ENCODE measurements around the gene ISCA2.

ISCA2 gene

DNA sequence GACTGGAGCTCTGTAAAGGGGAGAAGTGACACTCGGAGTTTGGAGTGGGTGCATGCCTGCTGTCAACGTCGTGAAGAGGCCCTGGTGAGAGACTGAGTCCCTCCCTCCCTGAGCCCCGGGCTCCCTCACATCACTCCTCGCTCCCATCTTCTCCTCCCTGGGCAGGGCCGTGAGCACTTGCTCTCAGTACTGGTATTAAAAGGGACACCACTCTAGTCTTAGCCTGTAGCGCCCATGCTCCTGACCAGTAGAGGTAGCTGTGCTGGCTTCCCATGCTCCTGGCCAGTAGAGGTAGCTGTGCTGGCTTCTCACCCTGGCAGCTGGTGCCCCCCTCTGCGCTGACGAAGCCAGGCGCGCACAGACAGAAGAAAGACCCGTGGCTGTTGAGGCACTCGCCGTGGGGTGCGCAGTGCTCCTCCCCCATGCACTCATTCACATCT lies 14.7 kb downstream of the ISCA2 start:
- DNase-seq (ENCODE audit: low read depth in 2 of 2), result no peak

DNA sequence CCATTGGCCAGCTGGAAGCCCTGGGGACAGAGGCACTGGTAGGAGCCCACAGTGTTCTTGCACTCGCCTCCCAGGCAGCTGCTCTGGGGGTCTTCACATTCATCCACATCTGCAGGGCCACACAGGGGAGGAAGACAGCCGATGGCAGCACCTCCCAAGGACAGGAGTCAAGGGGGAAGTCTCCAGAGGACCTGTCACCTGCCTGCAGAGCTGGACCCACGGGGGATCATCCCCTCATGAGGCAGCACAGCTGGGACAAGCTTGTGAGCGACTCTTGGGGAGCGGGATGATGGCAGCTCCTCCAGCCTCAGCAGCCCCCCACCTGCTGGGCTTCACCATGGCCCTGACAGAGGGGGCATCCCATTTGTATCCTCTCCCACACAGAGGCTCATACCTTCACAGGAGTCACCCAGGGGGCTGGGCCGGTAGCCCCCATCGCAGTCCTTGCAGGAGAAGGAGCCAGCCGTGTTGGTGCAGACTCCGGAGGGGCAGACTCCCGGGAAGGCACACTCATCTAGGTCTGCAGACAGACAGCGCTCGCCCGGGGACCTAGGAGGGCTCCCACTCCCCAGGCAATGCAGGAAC lies 15.4 kb downstream of the ISCA2 start:
- DNase-seq (ENCODE audit: low read depth in 2 of 2), result no peak

DNA sequence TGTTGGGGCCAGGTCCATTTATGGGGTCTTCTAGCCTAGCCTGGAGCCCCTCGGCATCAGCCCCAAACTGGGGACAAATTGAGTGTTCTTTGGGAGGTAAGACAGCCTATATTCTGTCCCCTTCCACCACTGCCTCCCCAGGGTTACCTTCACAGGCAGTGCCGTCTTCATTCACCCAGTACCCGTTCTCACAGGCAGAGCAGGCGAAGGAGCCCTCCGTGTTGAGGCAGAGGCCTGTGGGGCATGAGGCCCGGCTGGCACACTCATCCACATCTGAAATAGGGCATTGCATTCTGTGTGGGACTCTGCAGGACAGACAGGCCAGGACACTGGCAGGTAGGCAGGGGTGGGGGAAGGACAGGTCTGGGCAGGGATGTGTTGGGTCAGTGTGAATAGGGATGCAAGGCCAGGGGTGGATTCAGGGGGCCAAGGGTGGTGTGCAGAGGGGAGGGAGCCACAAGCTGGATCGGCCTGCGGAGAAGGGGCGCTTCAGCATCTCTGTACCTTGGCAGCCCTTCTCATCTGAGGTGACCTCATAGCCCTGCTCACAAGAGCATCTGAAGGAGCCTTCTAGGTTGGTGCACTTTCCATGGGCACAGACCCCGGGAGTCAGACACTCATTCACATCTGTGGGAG lies 16.1 kb downstream of the ISCA2 start:
- no peak for DNase-seq (ENCODE audit: low read depth in 2 of 2)

DNA sequence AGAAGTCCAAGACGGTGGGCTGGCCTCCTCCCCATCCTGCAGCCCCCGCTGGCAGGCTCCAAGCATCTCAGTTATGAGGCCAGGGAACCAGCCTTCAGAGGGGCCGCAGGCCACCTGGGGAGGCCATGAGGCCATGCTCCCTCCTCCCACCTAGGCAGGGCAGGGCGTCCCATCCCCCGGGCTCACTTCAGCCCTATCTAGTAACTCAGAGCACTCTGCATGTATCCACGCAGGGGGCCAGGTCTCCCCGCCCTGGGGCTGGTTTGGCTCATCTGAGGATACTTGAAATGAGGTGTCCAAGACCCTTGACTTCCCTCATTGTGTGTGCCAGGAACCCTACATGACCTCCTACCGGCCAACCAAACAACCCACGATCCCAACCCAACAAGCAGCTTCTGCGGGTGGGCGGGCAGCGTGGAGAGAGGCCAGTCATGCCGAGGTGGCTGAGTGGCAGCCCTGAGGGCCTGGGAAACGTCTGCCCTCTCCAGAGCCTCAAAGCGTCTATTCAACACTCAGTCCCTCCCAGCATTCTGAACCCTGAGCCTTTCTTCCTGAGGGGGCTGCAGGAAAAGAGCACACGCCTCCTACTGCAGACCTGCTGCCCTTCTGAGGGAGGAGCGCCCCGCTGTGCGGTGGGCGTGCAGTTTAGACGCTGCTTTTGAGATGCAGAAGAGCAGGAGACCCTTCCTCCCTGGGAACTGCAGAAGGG lies 16.8 kb downstream of the ISCA2 start:
- DNase-seq (ENCODE audit: low read depth in 2 of 2), result no peak

DNA sequence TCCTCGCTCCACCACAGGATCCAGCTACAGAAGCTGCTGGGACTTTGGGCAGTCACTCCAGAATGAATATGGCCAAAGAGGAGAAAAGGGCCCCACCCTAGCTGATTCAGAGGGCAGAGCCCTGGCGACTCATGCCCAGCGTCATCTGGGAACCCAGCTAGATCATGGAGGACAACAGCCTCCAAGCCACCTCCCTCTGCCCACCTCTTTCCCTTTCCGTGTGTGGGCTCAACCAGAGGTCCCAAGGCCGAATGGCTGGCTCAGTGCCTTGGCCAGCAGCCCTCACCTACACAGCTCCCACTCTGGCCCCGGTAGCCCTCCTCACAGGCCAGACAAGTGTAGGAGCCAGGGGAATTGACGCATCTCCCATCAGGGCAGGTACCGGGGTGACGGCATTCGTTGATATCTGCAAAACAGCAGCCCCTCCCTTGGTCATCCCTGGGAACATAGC lies 17.4 kb downstream of the ISCA2 start:
- DNase-seq (ENCODE audit: low read depth in 2 of 2), result no peak

DNA sequence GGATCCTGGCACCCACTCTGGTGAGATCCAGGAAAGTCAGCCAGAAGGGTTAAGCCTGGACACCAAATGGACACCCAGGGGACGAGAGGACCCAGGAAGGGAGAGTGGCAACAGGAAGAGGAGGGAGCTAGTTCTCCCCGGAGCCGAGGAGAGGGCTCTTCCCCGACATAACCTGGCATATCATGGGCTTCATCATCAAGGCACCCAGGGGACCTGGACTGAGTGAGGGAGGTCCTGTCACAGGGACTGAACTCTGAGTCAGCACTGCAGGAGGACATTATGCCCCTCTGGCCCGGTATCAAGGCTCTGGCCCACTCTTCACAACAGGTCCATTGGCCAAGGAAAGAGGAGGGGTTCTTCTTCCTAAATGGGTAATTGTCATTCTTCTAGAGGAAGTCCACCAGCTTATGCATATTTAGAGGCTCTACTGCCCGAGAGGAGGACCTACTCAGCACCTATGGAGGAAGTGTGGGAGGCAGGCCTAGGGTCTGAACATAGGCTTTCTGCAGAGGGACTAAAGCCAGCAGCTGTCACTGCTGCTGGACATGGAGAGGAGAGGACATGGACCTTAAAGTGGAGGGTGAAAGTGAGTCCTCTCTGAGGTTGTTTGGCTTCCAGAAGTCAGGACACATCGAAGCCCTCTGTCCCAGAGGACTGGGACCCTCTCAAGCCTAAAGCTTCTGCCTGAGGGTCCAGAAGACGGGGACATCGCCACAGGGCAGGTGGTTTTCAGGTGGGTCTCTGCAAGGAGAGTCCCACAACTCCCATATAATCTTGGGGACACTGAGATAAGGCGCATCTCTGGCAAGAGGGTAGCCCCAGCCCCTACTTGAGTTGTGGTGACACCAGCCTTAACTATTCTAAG lies 18.6 kb downstream of the ISCA2 start:
- no peak for DNase-seq (ENCODE audit: low read depth in 2 of 2)

DNA sequence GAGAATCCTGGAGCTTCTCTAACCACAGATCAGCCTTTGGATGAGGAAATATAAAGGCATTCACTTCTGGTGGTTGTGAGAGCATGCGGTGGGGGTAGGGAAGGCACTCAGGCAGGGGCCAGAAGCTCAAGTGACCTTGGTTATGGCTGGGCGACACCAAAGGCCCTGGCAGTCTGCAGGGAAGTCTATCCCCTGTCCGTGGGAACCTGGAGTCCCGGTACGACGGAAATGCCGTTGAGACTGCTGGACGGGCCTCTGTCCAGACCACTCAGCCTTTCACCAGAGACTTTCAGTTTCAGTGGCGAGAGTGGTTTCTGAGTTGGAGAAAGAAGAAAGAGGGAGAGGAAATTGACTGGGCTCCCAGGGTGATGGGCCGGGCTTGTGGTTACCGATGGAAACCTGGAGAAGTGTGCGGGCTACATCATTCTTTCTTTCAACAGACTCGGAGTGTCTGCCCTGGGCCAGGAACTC lies 20.9 kb downstream of the ISCA2 start:
- no peak for DNase-seq (ENCODE audit: low read depth in 2 of 2)

DNA sequence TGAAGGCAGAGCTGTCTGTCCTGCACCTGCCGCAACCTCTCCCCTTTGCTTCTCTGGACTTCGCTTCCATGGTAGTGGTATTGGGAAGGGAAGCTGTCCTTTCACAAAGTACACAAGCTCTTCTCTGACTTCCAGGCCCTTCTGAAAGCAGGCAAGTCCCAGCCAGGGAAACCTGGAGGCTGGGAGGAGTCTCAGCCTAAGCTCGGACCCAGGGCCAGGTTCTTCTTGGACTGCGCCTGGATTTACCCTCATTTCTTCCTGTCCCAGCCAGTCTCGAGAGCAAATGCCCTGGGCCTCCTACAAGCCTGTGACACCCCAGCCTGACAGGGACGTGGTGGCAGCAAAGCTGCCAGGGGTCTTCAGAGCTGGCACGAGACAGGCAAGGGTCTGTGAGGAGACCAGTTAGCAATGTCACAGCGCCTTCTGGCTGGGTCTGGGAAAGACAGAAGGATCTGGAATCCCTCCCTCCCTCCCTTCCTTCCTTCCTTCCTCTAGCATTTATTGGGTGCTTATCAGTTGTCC lies 22.4 kb downstream of the ISCA2 start:
- DNase-seq (ENCODE audit: low read depth in 2 of 2), result no peak

DNA sequence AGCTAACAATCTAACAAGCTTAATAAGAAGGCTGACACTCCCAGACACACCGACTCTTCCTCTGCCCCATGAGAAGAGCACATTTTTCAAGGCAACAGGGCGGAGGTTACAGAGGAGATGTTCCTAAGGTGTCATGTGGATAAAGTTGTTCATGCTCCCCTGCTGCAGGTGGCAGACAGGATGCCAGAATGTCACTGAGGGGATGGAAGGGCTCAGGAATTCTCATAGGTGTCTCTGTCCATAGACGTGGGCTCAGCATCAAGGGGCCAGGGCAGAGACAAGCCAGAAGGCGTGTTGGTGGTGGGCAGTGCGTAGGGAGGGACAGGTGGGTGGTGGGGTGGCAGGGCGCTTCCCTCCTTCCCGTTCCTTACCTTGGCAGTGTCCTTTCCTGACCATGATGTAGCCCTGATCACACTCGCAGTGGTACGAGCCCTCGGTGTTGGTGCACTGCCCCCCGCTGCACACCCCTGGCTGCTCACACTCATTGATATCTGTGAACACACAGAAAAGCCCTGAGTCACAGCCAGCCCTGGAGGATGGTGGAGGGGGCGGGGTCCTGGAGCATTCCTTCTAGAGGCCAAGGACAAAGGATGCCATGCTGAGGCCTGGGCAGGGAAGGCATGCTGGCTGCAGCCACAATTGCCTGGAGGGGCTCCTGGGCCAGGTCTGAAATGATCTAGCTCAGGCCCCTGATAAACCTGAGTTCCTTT lies 23.0 kb downstream of the ISCA2 start:
- DNase-seq (ENCODE audit: low read depth in 2 of 2), result no peak

DNA sequence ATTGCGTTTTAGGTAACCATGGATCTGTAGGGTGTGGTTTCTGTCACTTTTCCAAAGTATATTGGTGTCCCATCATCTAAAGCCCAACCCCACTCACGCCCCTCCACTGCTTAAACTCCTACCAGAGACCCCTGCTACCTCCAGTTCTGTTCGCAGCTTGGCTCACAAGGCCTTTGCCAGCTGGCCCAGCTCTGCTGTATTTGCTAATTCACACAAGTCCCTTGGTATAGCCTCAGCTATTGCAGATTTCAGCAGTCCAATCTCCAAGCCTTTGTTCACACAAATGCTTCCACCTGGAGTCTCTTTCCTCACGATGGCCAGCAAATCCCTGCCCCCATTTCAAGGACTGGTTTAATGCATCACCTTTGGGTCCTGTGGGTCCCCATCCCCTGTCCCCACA lies 24.2 kb downstream of the ISCA2 start:
- no peak for DNase-seq (ENCODE audit: low read depth in 2 of 2)

DNA sequence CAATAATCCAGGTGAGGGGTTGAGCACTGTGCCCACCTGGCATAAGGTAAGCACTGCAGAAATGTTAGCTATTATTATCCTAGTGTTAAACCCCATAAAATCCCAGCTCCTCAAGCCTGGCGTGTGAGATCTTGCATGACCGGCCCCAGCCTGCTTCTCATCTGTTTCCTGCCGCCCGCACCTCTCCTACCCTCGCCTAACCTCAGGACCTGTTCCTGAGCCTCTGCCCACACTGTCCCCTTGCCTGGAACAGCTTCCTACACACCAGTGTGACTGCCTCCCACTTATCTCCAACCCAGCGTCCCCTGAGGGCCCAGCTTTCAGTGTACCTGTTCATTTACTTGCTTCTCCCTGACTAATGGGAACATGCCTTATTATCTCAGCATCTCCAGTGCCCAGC lies 24.7 kb downstream of the ISCA2 start:
- DNase-seq (ENCODE audit: low read depth in 2 of 2), result no peak

DNA sequence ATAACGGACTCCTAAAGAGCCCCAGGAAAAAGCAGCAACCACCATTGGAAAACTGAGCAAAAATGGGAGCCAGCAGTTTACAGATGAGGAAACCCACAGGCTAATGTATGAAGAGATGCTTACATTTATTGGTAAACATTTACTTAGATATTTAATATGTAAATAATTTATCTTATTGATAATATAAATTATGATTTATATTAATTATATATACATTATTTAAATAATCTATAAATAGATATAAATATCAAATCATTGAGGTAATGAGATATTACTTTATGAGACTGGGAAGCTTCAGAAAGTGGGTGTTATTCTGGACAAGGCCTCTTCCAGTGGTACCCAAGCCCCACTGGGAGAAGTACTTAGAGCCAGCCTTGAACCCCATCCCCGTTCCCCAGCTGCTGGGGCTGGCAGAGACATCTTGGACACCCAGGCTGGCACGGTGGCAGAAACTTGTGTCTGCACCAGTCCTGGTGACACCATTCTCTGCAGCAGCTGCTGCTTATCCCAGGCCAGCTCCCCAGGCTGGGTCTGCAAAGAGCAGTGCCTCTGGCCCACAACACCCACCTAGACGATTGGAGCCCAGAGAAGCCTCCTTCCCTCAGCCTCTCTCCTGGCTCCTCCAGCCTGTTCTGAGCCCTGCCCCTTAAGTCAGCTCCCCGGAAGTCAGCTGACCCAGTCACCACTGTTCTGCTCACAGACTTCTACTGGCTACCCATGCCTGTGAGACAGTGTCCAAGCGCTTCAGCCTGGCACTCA lies 25.9 kb downstream of the ISCA2 start:
- no peak for DNase-seq (ENCODE audit: low read depth in 2 of 2)

DNA sequence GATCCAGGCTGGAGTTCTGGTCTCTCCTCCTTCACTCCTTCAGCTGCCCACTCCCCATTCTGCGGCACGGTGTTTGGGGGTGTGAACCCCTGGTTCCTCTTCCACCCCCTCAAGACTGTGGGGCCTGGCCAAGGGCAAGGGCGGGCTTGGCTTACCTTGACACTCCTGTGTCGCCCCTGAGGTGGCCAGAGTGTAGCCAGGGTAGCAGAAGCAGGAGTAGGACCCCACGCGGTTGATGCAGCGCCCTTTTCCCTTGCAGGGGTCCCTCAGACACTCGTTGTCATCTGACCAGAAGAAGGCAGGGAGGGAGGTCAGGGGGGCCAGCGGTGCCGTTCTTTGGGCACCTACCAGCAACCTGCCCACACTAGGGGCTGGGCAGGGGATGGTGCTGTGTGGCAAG lies 28.2 kb downstream of the ISCA2 start:
- DNase-seq (ENCODE audit: low read depth in 2 of 2), result no peak

DNA sequence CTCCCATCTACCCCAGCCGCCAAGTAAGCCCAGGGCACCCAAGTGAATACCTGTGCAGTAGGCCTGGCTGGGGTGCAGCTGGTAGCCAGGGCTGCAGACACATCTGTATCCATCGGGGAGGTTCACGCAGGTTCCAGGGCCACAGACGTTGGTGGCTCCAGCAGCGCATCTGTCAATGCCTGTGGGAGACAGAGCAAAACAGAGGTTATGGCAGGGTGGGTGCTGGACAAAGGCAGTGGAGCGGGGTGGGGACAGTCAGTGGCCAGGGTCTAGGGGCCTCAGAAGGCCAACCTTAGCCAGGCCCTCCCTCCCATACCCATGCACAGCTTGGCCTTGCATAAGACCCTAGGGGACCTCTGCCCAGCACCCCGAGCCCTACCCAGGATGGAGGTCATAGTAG lies 29.2 kb downstream of the ISCA2 start:
- no peak for DNase-seq (ENCODE audit: low read depth in 2 of 2)

DNA sequence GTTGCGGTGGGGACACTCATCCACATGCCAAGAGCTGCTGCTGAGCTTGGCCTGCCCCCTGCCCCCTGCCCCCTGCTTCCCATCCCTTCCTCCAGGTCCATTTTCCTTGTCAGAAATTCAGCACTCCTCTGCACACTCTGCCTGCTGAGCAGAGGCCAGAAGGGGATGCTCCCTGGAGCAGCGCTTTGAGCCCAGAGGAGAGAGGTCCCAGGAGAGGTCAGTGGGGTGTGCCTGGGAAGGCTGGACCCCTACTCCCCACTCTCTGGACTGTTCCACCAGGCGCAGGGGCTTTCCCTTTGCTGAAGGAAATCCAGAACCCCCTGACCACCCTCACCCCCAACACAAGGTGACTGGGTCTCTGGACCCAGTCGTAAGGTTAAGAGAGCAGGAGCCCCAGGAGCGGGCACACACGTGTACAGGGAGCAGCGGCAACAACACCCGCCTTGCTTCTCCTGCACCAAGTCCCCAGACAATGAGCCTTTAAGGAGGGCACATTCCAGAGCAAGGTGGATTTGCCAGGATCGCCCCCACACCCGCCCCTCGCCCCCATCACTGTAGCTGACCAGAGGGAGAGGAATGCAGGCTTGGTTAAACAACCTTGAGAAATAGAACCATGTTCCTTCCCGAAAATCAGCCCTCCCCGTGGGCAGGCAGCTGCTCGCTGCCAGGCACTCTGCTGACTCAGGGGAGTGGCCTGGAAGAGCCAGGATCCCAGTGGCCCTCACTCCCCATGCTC lies 30.7 kb downstream of the ISCA2 start:
- no peak for DNase-seq (ENCODE audit: low read depth in 2 of 2)

DNA sequence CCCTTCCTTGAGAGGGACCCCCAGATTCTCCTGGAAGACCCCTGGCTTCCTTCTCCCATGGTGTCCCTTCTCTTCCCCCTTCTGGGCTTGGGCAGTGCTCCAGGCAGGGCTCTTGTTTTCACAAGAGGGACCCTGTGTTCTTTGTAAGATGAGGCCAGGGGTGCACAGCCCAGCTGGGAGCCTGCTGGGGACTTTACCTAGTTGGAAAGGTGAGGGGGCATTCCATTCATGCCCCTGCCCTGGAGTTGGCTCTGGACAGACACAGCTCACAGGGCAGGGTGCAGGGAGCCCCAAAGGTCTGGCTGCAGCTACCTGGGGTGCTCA lies 31.2 kb downstream of the ISCA2 start:
- no peak for DNase-seq (ENCODE audit: low read depth in 2 of 2)

DNA sequence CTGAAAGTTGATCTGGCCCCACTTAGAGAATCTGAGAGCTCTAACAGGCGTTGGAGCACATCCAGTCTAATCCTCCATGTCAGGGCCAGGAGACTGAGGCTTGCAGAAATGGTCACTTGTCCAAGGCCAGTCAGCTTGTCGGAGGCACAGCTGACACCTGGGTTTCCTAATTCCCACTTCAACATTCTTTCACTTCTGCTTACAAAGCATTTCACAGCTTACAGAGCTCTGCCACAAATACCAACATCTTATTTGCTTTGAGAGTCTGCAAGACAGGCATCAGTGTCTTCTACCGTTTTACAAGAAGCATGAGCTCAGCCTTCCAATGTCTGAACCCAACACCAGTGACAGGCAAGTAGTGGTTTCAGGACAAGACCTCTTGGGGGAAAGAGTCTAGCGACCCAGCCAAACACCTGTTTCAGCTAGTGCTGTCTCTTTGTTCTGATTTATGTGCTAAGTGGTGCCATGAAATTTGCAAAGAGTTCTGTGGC lies 31.8 kb downstream of the ISCA2 start:
- no peak for DNase-seq (ENCODE audit: low read depth in 2 of 2)

DNA sequence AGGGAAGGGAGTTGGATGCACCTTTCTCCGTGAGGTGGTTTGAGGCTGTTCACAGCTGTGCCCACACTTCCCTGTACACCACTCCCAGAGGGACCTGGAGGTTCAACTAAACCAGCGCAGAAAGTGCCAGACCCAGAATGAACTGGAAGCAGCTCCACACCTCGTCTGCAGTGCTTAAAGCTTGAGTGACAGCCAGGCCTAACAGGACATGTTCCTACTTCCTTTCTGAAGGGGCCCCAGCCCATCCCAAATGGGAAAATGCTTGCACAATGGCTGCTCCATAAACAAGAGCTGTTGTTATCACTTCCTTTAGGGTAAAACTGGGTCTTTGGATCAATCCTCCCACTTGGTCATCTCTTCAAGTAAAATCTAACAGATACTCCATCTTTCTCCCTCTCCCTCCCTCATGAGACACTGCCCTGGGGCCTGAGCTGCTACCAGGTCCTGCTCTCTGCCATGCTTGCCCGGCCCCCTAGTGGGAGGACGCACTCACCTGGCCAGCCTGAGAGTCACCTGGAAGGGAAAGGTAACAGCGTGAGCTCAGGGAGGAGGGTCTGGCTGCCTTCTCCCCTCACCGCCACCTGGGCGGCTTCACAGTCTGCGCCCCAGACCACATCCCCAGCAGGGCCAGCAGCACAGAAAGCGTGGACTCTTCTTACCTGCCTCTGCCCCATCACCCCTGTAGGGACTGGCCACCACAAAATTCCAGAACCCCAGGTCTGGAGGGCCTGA lies 33.5 kb downstream of the ISCA2 start:
- DNase-seq (ENCODE audit: low read depth in 2 of 2), result no peak

DNA sequence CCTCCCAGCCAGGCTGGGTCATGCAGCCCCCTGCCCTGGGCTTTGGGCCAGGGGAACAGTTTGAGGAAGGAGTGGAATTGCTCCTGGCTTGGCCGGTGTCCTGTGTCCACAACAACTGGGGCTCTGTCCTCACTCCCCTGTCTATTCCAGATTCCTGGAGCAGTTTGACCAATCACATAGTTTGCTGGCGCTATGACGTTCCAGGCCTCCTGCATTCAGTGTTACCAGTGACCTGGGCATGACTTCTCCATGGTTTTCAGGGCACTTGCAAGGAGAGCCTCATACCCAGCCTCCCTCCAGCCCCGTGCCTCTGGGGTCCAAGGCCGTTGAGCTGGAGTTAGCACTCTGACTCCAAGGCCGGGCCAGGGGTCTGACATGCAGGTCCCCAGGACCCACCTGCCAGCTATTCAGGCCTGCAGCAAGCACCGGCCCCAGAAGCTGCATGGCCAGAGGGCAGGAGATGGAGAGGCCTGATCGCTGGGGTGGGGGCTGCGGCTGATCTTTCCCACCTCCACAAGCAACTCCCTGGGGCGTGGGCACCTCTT lies 34.2 kb downstream of the ISCA2 start:
- DNase-seq (ENCODE audit: low read depth in 2 of 2), result no peak
